NCI-H128 (cell line): ENCODE results near the gene RWDD3.

Experiments
- DNase-seq: peaks from one replicate; lab custom pipeline; 2025; ENCODE audit not compliant: unreplicated experiment; lab: John Stamatoyannopoulos, UW

RWDD3 gene

GRCh38 chr1:95229706-95230105 is 4.3 kb upstream of the RWDD3 start:
- DNase-seq, result no peak

- DNase-seq, result no peak
Observed at GRCh38 chr1:95230256-95230655, 3.8 kb upstream of the RWDD3 start.

- no peak for DNase-seq
Observed at GRCh38 chr1:95230768-95231191, 3.2 kb upstream of the RWDD3 start.

GRCh38 chr1:95232646-95233318 is 1.2 kb upstream of the RWDD3 start:
- DNase-seq, result no peak

- DNase-seq, result no peak
Observed at GRCh38 chr1:95233319-95233736, 682 bp upstream of the RWDD3 start.

- no peak for DNase-seq
Observed at GRCh38 chr1:95236784-95237575, 3.0 kb downstream of the RWDD3 start.

GRCh38 chr1:95237981-95238703 is 4.1 kb downstream of the RWDD3 start:
- DNase-seq, result no peak

GRCh38 chr1:95245029-95245428 is 11.0 kb downstream of the RWDD3 start:
- no peak for DNase-seq

- DNase-seq, result no peak
Observed at GRCh38 chr1:95246511-95246910, 12.5 kb downstream of the RWDD3 start.

GRCh38 chr1:95247607-95248006 is 13.6 kb downstream of the RWDD3 start:
- DNase-seq, result no peak

GRCh38 chr1:95249916-95250315 is 15.9 kb downstream of the RWDD3 start:
- no peak for DNase-seq

GRCh38 chr1:95252422-95252821 is 18.4 kb downstream of the RWDD3 start:
- DNase-seq, result no peak

- DNase-seq, result no peak
Observed at GRCh38 chr1:95254959-95255358, 20.9 kb downstream of the RWDD3 start.

GRCh38 chr1:95255826-95256225 is 21.8 kb downstream of the RWDD3 start:
- no peak for DNase-seq

GRCh38 chr1:95257758-95258157 is 23.7 kb downstream of the RWDD3 start:
- DNase-seq, result no peak

GRCh38 chr1:95259245-95259644 is 25.2 kb downstream of the RWDD3 start:
- no peak for DNase-seq

- no peak for DNase-seq
Observed at GRCh38 chr1:95262913-95263312, 28.9 kb downstream of the RWDD3 start.

GRCh38 chr1:95263450-95263849 is 29.4 kb downstream of the RWDD3 start:
- no peak for DNase-seq

- no peak for DNase-seq
Observed at GRCh38 chr1:95265106-95265505, 31.1 kb downstream of the RWDD3 start.

GRCh38 chr1:95276429-95276828 is 42.4 kb downstream of the RWDD3 start:
- DNase-seq, result no peak

- no peak for DNase-seq
Observed at GRCh38 chr1:95278173-95279006, 44.4 kb downstream of the RWDD3 start.
